ENCODE measurements around the gene GIGYF2.
A peak's percentile ranks its signal among the peaks of the same experiment; 100 is the strongest.
"Not testable (repeated sequence)": the region's sequence is repeated elsewhere in the genome, so short reads cannot be mapped to it uniquely, and the experiment has no call there.

GIGYF2 gene

DNA sequence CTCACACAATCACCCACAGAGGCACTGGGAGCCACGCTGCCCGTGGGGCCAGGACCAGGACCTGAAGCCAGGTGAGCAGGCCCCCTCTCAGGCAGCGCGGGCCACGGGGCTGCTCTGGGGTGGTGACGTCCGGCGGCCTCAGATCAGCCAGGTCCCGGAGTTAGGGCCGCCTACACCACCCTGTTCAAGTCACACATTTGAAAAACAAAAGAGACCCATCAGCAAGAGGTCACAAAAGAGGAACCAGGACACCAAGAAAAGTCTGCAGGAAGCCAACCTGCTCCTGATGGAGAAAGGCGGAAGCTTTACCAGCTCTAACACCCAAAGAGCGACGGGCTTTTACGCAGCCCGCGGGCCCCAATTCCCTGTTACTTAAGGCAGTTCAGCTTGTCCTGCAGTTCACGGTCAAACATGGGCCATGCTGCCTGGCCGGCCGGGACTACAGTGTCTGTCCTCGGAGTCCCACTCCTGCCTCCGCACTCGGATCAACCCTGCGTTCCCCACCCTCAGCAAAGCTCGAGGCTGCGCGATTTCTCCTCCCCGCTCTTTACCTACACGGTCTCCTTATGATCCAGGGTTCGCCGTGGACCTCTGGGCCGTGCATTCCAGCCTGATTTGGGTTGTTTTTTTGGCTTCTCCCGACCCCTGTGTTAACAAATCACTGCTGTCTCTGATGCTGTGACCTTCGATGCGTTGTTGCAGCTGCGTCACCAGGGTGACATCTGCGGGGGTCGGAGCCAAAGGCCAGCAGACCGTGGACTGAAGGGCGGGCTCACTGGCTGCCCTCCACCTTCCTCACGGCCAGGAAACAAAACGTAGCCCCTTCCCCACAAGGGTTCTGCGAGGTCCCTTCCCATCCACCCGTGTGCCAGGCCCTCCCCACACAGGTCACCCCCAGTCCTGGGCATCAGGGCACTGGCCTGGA is 203.9 kb downstream of the GIGYF2 start:
- DNase-seq, result no peak

DNA sequence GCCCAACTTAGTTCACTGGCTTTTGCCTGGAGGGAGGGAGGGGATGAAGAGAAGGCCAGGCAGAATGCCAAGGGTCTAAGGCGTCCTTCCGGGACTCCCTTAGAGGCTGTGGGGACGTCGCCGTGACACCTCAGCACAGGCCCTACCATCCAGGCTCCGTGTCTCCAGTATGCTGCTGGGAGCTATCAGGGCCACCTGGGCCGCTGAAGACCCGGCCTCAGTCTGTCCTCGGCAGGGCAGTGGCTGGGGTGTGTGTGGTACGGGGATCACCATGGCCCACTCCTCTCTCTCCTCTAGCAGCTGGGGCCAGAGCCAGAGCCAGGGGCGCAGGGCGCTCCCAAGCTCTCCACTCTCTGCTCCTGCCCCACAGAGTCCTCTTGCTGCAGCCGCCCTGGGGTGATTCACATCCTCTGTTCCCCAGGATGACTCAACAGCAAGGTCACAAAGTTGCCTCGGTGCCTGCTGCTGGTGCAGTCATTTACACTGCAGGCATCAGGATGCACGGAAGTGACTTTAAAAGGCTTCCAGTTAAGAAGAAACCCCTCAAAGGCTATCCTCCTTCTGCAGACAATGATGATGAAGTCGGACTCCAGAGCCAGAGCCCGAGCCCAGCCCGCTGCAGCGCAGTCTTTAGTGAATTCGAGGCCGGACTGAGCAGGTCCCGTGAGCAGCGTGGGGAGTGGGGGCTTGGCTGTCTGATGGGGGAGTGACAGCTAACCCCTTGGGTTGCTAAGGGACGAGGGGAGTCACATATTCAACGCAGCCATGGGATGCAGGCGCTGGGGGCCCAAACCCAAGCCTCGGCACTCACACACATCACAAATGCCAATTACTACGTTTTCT is 204.8 kb downstream of the GIGYF2 start:
- no peak for DNase-seq

DNA sequence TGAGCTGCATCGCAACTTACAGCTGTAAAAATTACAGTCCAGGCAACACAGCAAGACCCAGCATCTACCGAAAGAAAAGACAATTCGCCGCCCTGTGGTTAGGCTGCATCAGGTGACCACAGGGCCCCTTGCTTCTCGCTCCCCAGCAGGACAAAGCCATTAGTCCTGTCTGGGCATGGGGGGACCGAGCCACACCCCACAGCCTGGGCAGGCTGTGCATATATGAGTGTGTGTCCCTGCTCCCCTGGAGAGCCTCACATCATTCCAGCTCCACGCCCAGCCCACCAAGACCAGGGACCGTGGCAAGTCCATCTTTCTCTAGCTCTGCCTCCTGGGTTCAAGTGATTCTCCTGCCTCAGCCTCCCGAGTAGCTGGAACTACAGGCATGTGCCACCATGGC is 206.9 kb downstream of the GIGYF2 start:
- no peak for DNase-seq

DNA sequence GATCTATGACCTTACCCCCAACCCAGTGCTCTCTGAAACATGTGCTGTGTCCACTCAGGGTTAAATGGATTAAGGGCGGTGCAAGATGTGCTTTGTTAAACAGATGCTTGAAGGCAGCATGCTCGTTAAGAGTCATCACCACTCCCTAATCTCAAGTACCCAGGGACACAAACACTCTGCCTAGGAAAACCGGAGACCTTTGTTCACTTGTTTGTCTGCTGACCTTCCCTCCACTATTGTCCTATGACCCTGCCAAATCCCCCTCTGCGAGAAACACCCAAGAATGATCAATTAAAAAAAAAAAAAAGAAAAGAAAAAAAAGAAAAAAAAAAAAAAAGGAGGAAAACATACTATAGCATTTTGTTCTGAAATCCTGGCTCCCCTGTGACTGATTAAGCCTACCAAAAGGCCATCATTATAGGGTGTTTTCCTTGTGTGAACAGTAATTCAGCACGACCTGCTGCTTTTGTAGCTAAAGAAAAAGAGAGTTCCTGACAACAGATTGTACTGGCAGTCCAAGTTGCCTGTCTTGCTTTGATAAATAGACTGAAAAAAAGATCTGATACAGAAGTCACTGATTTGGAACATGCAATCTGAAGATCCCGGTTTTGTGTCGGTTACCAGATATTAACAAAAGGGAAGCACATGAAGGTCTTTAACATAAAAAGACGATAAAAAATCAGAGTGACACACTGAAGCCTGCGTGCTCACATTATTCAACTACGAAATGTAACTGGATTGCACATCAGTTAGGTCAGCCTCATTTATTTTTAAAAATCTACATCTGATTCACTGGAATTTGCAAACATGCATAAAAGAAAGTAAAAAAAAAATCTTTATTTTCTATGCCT is 210.0 kb downstream of the GIGYF2 start:
- DNase-seq, result peak; percentile 57

DNA sequence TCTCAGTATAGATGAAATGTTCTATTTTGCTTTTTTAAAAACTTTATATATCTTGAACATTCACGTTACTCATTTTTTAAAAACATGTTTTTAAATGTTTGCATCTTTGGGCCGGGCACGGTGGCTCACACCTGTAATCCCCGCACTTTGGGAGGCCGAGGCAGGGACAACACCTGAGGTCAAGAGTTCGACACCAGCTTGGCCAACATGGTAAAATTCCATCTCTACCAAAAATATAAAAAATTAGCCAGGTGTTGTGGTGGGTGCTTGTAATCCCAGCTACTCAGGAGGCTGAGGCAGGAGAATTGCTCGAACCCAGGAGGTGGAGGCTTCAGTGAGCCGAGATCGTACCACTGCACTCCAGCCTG is 210.6 kb downstream of the GIGYF2 start:
- not testable (repeated sequence) for DNase-seq

DNA sequence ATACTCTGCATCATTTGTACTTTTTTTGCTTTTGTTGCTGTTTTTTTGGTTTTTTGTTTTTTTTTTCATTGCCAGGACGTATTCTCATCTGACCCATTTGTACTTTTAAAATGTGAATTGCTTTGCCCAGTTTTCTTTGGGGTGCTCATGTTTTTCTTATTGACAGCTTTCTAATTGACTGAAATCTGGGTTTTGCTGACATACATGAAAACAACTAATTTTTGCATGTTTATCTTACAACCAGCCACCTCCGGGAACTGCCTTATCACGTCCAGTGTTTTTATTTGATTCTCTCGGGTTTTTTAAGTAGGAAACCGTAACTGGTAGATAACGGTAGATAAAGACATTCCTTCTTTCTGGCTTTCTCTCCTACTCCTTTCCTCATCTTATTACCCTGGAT is 211.6 kb downstream of the GIGYF2 start:
- no peak for DNase-seq

Data from DMS153 (cell line).